ENCODE measurements around the gene TGM6. TPM values are rescaled to one million over a fixed set of nuclear protein-coding genes. Genes with fewer than 3 reads are reported as not detected.

TGM6 gene
- total RNA-seq, 1 donor from 2014 or later, result not detected

GRCh38 chr20:2361035-2361593, 19.6 kb upstream of the TGM6 start:
- no peaks in the 10 kb centered on the region for H3K4me1 Mint-ChIP-seq (ENCODE audit: unreplicated experiment)
- TF ChIP-seq, protein P1, sequence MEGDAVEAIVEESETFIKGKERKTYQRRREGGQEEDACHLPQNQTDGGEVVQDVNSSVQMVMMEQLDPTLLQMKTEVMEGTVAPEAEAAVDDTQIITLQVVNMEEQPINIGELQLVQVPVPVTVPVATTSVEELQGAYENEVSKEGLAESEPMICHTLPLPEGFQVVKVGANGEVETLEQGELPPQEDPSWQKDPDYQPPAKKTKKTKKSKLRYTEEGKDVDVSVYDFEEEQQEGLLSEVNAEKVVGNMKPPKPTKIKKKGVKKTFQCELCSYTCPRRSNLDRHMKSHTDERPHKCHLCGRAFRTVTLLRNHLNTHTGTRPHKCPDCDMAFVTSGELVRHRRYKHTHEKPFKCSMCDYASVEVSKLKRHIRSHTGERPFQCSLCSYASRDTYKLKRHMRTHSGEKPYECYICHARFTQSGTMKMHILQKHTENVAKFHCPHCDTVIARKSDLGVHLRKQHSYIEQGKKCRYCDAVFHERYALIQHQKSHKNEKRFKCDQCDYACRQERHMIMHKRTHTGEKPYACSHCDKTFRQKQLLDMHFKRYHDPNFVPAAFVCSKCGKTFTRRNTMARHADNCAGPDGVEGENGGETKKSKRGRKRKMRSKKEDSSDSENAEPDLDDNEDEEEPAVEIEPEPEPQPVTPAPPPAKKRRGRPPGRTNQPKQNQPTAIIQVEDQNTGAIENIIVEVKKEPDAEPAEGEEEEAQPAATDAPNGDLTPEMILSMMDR (IDR thresholded peaks at IDR 0.05; ENCODE audit: unreplicated experiment), result no peak
- no peak overlapping the region for H3K4me3 Mint-ChIP-seq (ENCODE audit: unreplicated experiment)
- no peaks in the 10 kb centered on the region for H3K36me3 Mint-ChIP-seq (ENCODE audit: low read depth, unreplicated experiment)
- no peaks in the 10 kb centered on the region for H3K9me3 Mint-ChIP-seq (ENCODE audit: unreplicated experiment)
- H3K27ac Mint-ChIP-seq (ENCODE audit: unreplicated experiment), result no peak overlapping the region
- no peak for DNase-seq (ENCODE audit: low spot score)
- H3K27me3 Mint-ChIP-seq (ENCODE audit: unreplicated experiment), result no peaks in the 10 kb centered on the region

DNA sequence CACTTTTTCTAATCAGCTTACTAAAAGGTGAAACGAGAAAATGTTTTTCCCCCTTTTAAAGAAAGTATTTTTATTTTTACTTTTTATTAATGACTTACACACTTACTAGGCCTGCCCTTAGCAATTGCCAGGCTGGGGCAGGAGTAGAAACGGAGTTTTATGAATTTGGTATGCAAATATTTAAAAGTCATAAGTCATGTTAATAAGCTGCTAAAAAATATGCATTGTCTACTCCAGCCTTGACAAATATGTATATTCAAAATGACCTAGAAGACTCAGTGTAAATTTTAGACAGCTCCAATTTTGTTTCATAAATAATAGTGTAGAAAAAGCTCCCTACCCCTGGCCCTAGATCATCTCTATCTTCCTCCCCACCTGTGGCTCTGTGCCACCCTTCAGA, 17.5 kb upstream of the TGM6 start:
- H3K27me3 Mint-ChIP-seq (ENCODE audit: unreplicated experiment), result no peaks in the 10 kb centered on the region
- no peak overlapping the region for H3K4me3 Mint-ChIP-seq (ENCODE audit: unreplicated experiment)
- DNase-seq (ENCODE audit: low spot score), result no peak
- no peaks in the 10 kb centered on the region for H3K36me3 Mint-ChIP-seq (ENCODE audit: low read depth, unreplicated experiment)
- no peaks in the 10 kb centered on the region for H3K9me3 Mint-ChIP-seq (ENCODE audit: unreplicated experiment)
- H3K4me1 Mint-ChIP-seq (ENCODE audit: unreplicated experiment), result no peaks in the 10 kb centered on the region
- no peak overlapping the region for H3K27ac Mint-ChIP-seq (ENCODE audit: unreplicated experiment)
- TF ChIP-seq, protein P1 (IDR thresholded peaks at IDR 0.05; ENCODE audit: unreplicated experiment), result no peak

DNA sequence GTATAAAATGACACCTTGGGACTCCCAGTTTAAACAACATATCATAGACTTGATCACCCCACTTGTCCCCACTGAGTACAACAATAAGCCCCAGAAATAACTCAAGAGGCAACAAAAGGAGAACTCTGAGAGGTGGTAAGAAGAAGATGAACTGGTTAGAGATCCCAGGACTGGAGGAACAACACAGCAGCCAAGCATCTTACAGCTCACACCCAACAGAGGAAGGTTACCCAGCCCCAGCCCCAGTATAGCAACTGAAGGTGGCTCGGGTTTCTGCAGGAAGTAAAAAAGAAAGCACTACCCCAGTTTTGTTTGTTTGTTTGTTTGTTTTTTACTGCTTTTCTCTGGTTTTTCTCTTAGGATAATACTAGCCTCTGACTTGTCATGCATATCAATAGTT, 17.1 kb upstream of the TGM6 start:
- no peak for DNase-seq (ENCODE audit: low spot score)
- TF ChIP-seq, protein P1 (IDR thresholded peaks at IDR 0.05; ENCODE audit: unreplicated experiment), result no peak
- Mint-ChIP-seq H3K4me1 (ENCODE audit: unreplicated experiment) (no peaks in the 10 kb centered on the region), H3K4me3 (ENCODE audit: unreplicated experiment) (no peak overlapping the region), H3K36me3 (ENCODE audit: low read depth, unreplicated experiment) (no peaks in the 10 kb centered on the region), H3K27ac (ENCODE audit: unreplicated experiment) (no peak overlapping the region), H3K27me3 (ENCODE audit: unreplicated experiment) (no peaks in the 10 kb centered on the region), H3K9me3 (ENCODE audit: unreplicated experiment) (no peaks in the 10 kb centered on the region)

DNA sequence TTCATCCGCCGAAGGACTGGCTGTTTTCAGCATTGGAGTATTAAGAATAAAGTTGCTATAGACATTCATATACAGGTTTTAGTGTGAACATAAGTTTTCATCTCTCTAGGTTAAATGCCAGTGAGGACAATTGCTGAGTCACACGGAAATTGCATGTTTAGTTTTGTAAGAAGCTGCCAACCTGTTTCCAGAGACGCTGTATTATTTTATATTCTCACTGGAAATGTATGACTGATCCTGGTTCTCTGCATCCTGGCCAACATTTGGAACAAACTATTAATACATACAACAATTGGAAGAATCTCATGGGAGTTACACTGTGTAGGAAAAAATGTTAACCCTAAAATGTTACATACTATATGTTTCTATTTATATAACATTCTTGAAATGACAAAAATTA, 16.7 kb upstream of the TGM6 start:
- DNase-seq (ENCODE audit: low spot score), result no peak
- Mint-ChIP-seq H3K4me1 (ENCODE audit: unreplicated experiment) (no peaks in the 10 kb centered on the region), H3K27ac (ENCODE audit: unreplicated experiment) (no peak overlapping the region), H3K9me3 (ENCODE audit: unreplicated experiment) (no peaks in the 10 kb centered on the region), H3K4me3 (ENCODE audit: unreplicated experiment) (no peak overlapping the region), H3K27me3 (ENCODE audit: unreplicated experiment) (no peaks in the 10 kb centered on the region), H3K36me3 (ENCODE audit: low read depth, unreplicated experiment) (no peaks in the 10 kb centered on the region)
- TF ChIP-seq, protein P1 (IDR thresholded peaks at IDR 0.05; ENCODE audit: unreplicated experiment), result no peak

DNA sequence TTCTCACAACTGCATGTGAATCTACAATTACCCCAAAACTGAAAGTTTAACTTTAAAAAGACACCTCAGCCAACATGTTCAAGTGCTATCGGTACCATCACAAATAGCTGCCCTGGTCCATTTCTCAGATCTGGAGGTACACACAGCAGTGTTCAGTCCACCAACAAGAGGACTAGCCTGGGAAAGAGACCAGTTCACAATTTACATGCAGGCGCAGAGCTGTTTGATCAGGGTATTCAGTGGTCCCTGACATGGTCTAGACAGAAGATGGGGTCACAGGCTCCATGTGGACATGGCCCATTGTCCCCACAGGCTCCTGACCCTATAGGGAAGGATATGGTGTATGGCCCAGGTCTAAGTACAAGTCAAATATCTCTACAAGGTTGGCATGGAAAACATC, 15.6 kb upstream of the TGM6 start:
- no peak overlapping the region for H3K27ac Mint-ChIP-seq (ENCODE audit: unreplicated experiment)
- no peaks in the 10 kb centered on the region for H3K4me1 Mint-ChIP-seq (ENCODE audit: unreplicated experiment)
- H3K27me3 Mint-ChIP-seq (ENCODE audit: unreplicated experiment), result no peaks in the 10 kb centered on the region
- TF ChIP-seq, protein P1 (IDR thresholded peaks at IDR 0.05; ENCODE audit: unreplicated experiment), result no peak
- H3K9me3 Mint-ChIP-seq (ENCODE audit: unreplicated experiment), result no peaks in the 10 kb centered on the region
- no peak overlapping the region for H3K4me3 Mint-ChIP-seq (ENCODE audit: unreplicated experiment)
- no peaks in the 10 kb centered on the region for H3K36me3 Mint-ChIP-seq (ENCODE audit: low read depth, unreplicated experiment)
- DNase-seq (ENCODE audit: low spot score), result no peak

Data from endothelial cell (in vitro differentiated cells).